Activated gamma-delta T cell treated with anti-CD3 and anti-CD28 coated beads, Interleukin-2, amount 50 U/mL, for 16 hours (primary cell): ENCODE measurements around the gene NEU1.
A peak's percentile ranks its signal among the peaks of the same experiment; 100 is the strongest.
"Not testable (repeated sequence)": the region's sequence is repeated elsewhere in the genome, so short reads cannot be mapped to it uniquely, and the experiment has no call there.

ENCODE experiments used
- DNase-seq: peaks from one replicate; pipeline ENCODE4 v3.0.0-alpha.2; 2020; ENCODE audit warnings: low read depth

Gene NEU1

GRCh38 chr6:31862344-31863235 is at the start of gene NEU1:
Gene NEU1, minus strand, starts transcription at chr6:31862821. Its CDS starts 45 bp downstream, at chr6:31862776.
- peak; percentile 98 for DNase-seq

GRCh38 chr6:31911826-31912585 is 49.4 kb upstream of the NEU1 start:
- no peak for DNase-seq

- DNase-seq: not testable (repeated sequence)
These were observed 46.7 kb upstream of the NEU1 start for GRCh38 chr6:31909298-31909697.

- DNase-seq: no peak
These were observed 46.2 kb upstream of the NEU1 start for GRCh38 chr6:31908791-31909190.

GRCh38 chr6:31908255-31908654 is 45.6 kb upstream of the NEU1 start:
- not testable (repeated sequence) for DNase-seq

- no peak for DNase-seq
These were observed 44.7 kb upstream of the NEU1 start for GRCh38 chr6:31907158-31907813.

- DNase-seq: not testable (repeated sequence)
These were observed 44.1 kb upstream of the NEU1 start for GRCh38 chr6:31906727-31907126.

GRCh38 chr6:31906122-31906521 is 43.5 kb upstream of the NEU1 start:
- DNase-seq: no peak

- no peak for DNase-seq
These were observed 42.4 kb upstream of the NEU1 start for GRCh38 chr6:31905041-31905440.

- no peak for DNase-seq
These were observed 41.3 kb upstream of the NEU1 start for GRCh38 chr6:31903957-31904356.

GRCh38 chr6:31901953-31902643 is 39.5 kb upstream of the NEU1 start, which contains the start of gene ZBTB12:
Gene ZBTB12, minus strand, starts transcription at chr6:31902086. Its CDS starts 781 bp downstream, at chr6:31901305.
- DNase-seq: peak; percentile 73

- DNase-seq: peak; percentile 52
These were observed 38.9 kb upstream of the NEU1 start for GRCh38 chr6:31901415-31901952.

GRCh38 chr6:31900917-31901414 is 38.3 kb upstream of the NEU1 start:
- DNase-seq: no peak

GRCh38 chr6:31899882-31900722 is 37.5 kb upstream of the NEU1 start:
- DNase-seq: no peak

- no peak for DNase-seq
These were observed 36.6 kb upstream of the NEU1 start for GRCh38 chr6:31899215-31899614.

- no peak for DNase-seq
These were observed 35.9 kb upstream of the NEU1 start for GRCh38 chr6:31898383-31899011.

GRCh38 chr6:31897612-31898382 is 35.2 kb upstream of the NEU1 start, which contains the start of gene EHMT2:
Gene EHMT2, minus strand, starts transcription at chr6:31897698. Its CDS starts 21 bp downstream, at chr6:31897677.
- peak; percentile 74 for DNase-seq

- no peak for DNase-seq
These were observed 34.4 kb upstream of the NEU1 start for GRCh38 chr6:31896856-31897611.
